GM12878 (cell line): ENCODE measurements around the gene BTBD9. TPM values are rescaled to one million over a fixed set of nuclear protein-coding genes. Genes with fewer than 3 reads are reported as not detected.

Experiments
- CBX3 ChIP-seq: fragments of 200-600 bp; sonication (generic); IDR thresholded peaks from 2 replicates; pipeline ENCODE4 v1.6.1; 2016; ENCODE audit warnings: low read depth, borderline replicate concordance
- GABPA ChIP-seq: IDR thresholded peaks from 2 replicates; pipeline ENCODE4 v1.6.1; 2014; ENCODE audit warnings: antibody characterized with exemption, low read depth, mild to moderate bottlenecking, inconsistent platforms
- HCFC1 ChIP-seq: fragments of 150-350 bp; IDR thresholded peaks from 2 replicates; pipeline ENCODE4 v1.6.1; 2014; ENCODE audit warnings: low read length
- STAT1 ChIP-seq: fragments of 450-650 bp; conservative IDR thresholded peaks from 2 replicates; pipeline ENCODE4 v1.6.1; 2014; ENCODE audit warnings: antibody characterized with exemption, mild to moderate bottlenecking
- TAF1 ChIP-seq: IDR thresholded peaks from 2 replicates; pipeline ENCODE4 v1.6.1; 2011; ENCODE audit warnings: mild to moderate bottlenecking, low read depth, low read length, borderline replicate concordance
- ZBTB11 ChIP-seq: fragments of 450-650 bp; formaldehyde crosslinking; IDR thresholded peaks from 2 replicates; pipeline ENCODE4 v1.5.0; 2022; ENCODE audit warnings: mild to moderate bottlenecking, missing genetic modification characterization
- polyA plus RNA-seq, 11 experiments: library from polyadenylated mRNA; depleted of rRNA in 4 of 11; unstranded in 6 of 11; stranded (reverse) in 5 of 11; fragments of >200 nt; fragmentation: Nextera tagmentation in 4 of 11; fragmentation: Illumina TruSeq in 1 of 11; extraction: Ambion mirVana in 4 of 11; extraction: Trizol in 1 of 11; gene quantifications; 1 replicate in 1 of 11; 2 replicates in 10 of 11; pipeline versions ENCODE4 v1.2.1 to v1.2.3, GENCODE V29; 2011 to 2016; ENCODE audit warnings: inconsistent platforms in 2 of 11, missing spikeins in 2 of 11, low read depth in 1 of 11
- total RNA-seq, 4 experiments: library from RNA; depleted of rRNA in 3 of 4; stranded (reverse); fragments of >200 nt in 3 of 4; fragmentation: Illumina TruSeq in 1 of 4; extraction: Trizol in 1 of 4; gene quantifications; 2 replicates each; pipeline versions ENCODE4 v1.2.1 to v1.2.3, GENCODE V29; 2013 to 2021
- TF ChIP-seq, protein P1 (sequence below): fragments of 450-650 bp; IDR thresholded peaks from 2 replicates; pipeline ENCODE4 v1.6.1; 2014; ENCODE audit warnings: mild to moderate bottlenecking
- TF ChIP-seq, protein P2 (sequence below): fragments of 450-650 bp; IDR thresholded peaks from 2 replicates; pipeline ENCODE4 v1.6.1; 2017; ENCODE audit warnings: mild to moderate bottlenecking, moderate library complexity

Gene BTBD9
- total and polyA plus RNA-seq, 10 of the 15 experiments (the other 5 are each of a cell fraction or from before 2014, with no cell fraction given): 0.22 to 8.6 (median 4.6) TPM

DNA sequence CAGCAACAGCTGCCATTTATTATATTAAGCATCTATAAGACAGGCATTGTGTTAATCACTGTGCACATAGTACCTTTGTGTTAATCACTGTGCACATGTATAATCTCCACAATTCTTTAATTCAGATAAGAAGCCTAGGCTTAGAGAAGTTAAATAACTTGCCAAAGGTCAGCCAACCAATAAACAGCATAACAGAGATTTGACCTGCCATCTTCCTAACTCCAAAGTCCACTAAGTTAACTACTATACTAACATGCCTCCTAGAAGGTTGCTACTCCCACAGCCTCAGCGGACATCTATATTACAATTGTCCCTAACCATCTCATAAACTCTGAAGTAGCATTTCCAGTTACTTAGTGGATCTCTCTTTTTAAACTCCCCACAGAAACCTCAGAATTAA, 3.7 kb downstream of the BTBD9 start (continued):
- TF ChIP-seq, protein P1, sequence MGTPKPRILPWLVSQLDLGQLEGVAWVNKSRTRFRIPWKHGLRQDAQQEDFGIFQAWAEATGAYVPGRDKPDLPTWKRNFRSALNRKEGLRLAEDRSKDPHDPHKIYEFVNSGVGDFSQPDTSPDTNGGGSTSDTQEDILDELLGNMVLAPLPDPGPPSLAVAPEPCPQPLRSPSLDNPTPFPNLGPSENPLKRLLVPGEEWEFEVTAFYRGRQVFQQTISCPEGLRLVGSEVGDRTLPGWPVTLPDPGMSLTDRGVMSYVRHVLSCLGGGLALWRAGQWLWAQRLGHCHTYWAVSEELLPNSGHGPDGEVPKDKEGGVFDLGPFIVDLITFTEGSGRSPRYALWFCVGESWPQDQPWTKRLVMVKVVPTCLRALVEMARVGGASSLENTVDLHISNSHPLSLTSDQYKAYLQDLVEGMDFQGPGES: no peak
- TF ChIP-seq TAF1 (no peak), HCFC1 (no peak), GABPA (no peak), ZBTB11 (CRISPR knock-in tag) (no peak), CBX3 (no peak), STAT1 (no peak)
- TF ChIP-seq, protein P2, sequence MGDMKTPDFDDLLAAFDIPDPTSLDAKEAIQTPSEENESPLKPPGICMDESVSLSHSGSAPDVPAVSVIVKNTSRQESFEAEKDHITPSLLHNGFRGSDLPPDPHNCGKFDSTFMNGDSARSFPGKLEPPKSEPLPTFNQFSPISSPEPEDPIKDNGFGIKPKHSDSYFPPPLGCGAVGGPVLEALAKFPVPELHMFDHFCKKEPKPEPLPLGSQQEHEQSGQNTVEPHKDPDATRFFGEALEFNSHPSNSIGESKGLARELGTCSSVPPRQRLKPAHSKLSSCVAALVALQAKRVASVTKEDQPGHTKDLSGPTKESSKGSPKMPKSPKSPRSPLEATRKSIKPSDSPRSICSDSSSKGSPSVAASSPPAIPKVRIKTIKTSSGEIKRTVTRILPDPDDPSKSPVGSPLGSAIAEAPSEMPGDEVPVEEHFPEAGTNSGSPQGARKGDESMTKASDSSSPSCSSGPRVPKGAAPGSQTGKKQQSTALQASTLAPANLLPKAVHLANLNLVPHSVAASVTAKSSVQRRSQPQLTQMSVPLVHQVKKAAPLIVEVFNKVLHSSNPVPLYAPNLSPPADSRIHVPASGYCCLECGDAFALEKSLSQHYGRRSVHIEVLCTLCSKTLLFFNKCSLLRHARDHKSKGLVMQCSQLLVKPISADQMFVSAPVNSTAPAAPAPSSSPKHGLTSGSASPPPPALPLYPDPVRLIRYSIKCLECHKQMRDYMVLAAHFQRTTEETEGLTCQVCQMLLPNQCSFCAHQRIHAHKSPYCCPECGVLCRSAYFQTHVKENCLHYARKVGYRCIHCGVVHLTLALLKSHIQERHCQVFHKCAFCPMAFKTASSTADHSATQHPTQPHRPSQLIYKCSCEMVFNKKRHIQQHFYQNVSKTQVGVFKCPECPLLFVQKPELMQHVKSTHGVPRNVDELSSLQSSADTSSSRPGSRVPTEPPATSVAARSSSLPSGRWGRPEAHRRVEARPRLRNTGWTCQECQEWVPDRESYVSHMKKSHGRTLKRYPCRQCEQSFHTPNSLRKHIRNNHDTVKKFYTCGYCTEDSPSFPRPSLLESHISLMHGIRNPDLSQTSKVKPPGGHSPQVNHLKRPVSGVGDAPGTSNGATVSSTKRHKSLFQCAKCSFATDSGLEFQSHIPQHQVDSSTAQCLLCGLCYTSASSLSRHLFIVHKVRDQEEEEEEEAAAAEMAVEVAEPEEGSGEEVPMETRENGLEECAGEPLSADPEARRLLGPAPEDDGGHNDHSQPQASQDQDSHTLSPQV: no peak
